GM13977 (cell line): ENCODE data around the gene OLFM2.

ENCODE experiments used
- DNase-seq: peaks from one replicate; pipeline ENCODE4 v3.0.0; 2012; ENCODE audit warnings: low spot score
- CTCF ChIP-seq: IDR thresholded peaks from 2 replicates; pipeline ENCODE4 v1.5.1; 2012; ENCODE audit warnings: mild to moderate bottlenecking, control low read depth; ENCODE audit not compliant: insufficient read depth; ENCODE audit errors: extremely low read depth, missing control alignments
- in situ Hi-C: fragments of 300-500 bp; cut with MboI; formaldehyde crosslinking; loops from one replicate; pipeline ENCODE4 v1.12.0; 2022; ENCODE audit warnings: low sequenced_read_pairs, low pct_unique_long_range_greater_than_20kb, mixed read lengths, inconsistent platforms; ENCODE audit not compliant: unreplicated experiment

OLFM2 gene

GRCh38 chr19:9911524-9912185, 24.7 kb downstream of the OLFM2 start:
- in situ Hi-C loops, result no loop called here
- DNase-seq, result no peak
- no peak for TF ChIP-seq CTCF

- TF ChIP-seq CTCF, result no peak
- in situ Hi-C loops, result no loop called here
- no peak for DNase-seq
Measured at GRCh38 chr19:9910625-9911024, 25.7 kb downstream of the OLFM2 start.

GRCh38 chr19:9909251-9909650, 27.1 kb downstream of the OLFM2 start:
- in situ Hi-C loops, result no loop called here
- DNase-seq, result no peak

GRCh38 chr19:9906475-9907087, 29.7 kb downstream of the OLFM2 start:
- no peak for TF ChIP-seq CTCF
- no peak for DNase-seq
- in situ Hi-C loops, result no loop called here

More at GRCh38 chr19:9909251-9909650, 27.1 kb downstream of the OLFM2 start:
- TF ChIP-seq CTCF, result no peak

- in situ Hi-C loops, result no loop called here
- no peak for TF ChIP-seq CTCF
- DNase-seq, result no peak
Measured at GRCh38 chr19:9903336-9903735, 33.0 kb downstream of the OLFM2 start.

GRCh38 chr19:9901642-9902041, 34.7 kb downstream of the OLFM2 start:
- DNase-seq, result no peak
- in situ Hi-C loops, result no loop called here
- TF ChIP-seq CTCF, result no peak
